Lower leg skin (tissue), 3 donors: Measurements from ENCODE around the gene BATF.

Experiments
- POLR2A ChIP-seq, 2 donors: fragments of 450-650 bp; IDR thresholded peaks; one replicate each; pipeline ENCODE4 v1.6.1; 2016 to 2017; ENCODE audit warnings: antibody characterized with exemption in 2 of 2, mild to moderate bottlenecking in 1 of 2, moderate library complexity in 1 of 2
- TF ChIP-seq, protein P1 (sequence below), 3 donors: fragments of 450-650 bp; IDR thresholded peaks; one replicate each; pipeline ENCODE4 v1.5.1; 2016; ENCODE audit warnings: antibody characterized with exemption in 3 of 3, mild to moderate bottlenecking in 3 of 3, moderate library complexity in 2 of 3

DNA sequence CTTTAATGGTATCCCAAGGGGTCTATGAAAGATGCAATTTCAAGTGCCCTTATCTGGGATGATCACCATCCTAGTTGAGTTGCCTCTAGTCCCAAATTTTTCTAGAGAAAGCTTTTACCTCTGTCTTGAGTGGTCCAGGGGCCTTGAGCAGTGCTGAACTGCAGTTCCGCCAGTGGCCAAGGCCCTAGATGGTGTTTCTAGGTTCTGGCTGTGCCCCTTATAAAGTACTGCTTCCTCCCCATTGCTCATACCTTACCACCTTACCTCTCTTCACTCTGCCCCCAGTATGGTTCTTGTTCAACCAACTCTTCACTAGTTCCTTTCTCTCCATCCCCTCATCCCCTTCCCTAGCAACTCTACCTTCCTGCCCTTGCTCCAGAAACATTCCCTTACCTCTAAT, 3.7 kb downstream of the BATF start:
- TF ChIP-seq, protein P1, sequence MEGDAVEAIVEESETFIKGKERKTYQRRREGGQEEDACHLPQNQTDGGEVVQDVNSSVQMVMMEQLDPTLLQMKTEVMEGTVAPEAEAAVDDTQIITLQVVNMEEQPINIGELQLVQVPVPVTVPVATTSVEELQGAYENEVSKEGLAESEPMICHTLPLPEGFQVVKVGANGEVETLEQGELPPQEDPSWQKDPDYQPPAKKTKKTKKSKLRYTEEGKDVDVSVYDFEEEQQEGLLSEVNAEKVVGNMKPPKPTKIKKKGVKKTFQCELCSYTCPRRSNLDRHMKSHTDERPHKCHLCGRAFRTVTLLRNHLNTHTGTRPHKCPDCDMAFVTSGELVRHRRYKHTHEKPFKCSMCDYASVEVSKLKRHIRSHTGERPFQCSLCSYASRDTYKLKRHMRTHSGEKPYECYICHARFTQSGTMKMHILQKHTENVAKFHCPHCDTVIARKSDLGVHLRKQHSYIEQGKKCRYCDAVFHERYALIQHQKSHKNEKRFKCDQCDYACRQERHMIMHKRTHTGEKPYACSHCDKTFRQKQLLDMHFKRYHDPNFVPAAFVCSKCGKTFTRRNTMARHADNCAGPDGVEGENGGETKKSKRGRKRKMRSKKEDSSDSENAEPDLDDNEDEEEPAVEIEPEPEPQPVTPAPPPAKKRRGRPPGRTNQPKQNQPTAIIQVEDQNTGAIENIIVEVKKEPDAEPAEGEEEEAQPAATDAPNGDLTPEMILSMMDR (IDR thresholded peaks at IDR 0.05), result no peak
- TF ChIP-seq POLR2A (IDR thresholded peaks at IDR 0.05), result no peak
